ENCODE data around the gene THSD8.

Gene THSD8
- 0 to 0.80 (median 0.57) reads per million in 4 donors for total RNA-seq

DNA sequence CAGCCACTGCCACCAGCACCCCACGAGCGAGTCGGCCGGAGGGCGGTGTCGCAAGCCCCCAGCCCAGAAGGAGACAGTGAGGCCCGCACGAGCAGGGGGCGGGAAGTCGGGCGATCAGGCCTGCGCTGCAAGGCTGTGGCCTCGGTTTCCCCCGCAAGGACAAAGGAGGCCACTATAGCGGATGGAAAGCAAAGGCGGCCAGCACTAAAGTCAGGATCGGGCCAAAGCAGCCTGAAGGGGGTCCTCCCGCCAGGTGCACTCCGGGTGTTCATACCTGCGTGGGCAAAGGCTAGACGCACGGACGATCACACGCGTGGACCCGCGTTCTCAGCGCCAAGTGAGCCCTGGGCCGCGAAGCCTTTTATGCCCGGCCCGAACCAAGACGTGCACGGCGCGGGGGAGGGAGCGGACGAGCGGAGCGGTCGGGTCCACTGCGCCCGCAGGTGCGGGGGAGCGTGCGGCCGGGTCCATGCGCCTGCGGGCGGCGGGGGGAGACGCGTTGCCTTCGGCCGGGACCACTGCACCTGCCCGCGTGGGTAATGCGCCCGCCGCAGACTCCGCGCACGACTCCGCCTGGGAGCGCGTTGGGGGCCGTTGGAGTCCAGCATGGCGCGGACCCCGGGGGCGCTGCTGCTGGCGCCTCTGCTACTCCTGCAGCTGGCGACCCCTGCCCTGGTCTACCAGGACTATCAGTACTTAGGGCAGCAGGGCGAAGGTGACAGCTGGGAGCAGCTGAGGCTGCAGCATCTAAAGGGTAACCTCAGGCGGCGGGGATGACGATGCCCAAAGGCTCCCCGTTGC lies at the start of gene THSD8, which contains the start of gene PRDX2:
Gene THSD8 (plus strand): TSS at position 604 of the 801 bp plus-strand sequence. CDS start 3 bp downstream, at position 607.
Gene PRDX2 (minus strand): TSS at position 335 of the 801 bp plus-strand sequence. CDS start 539 bp downstream, outside the sequence.
- peak in 2 of 5 donors; percentile 59 to 86 for DNase-seq

DNA sequence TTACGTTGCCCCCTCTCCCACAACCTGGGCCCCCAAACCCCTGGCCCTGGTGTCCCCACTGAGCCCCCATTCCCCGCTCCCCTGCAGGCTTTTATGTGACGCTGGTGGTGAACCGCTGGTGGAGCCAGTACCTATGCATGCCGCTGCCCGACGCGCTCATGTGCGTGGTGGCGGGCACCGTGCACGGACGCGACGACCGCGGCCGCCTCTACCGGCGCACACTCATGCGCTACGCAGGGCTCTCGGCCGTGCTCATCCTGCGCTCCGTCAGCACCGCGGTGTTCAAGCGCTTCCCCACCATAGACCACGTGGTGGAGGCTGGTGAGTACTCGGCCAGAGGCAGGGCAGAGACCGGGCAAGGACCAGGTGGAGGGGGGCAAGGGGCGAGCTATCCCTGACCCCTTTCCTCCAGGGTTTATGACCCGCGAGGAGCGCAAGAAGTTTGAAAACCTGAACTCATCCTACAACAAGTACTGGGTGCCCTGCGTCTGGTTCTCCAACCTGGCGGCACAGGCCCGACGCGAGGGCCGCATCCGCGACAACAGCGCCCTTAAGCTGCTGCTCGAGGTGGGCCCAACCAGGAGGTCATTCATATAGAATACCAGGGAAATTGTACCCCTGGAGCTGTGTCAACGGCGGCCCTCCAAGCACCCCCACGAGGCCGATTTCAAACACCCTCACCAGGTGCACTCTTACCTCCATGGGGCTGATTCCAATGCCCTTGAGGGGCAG lies 47.2 kb upstream of the THSD8 start:
- no peak for DNase-seq

DNA sequence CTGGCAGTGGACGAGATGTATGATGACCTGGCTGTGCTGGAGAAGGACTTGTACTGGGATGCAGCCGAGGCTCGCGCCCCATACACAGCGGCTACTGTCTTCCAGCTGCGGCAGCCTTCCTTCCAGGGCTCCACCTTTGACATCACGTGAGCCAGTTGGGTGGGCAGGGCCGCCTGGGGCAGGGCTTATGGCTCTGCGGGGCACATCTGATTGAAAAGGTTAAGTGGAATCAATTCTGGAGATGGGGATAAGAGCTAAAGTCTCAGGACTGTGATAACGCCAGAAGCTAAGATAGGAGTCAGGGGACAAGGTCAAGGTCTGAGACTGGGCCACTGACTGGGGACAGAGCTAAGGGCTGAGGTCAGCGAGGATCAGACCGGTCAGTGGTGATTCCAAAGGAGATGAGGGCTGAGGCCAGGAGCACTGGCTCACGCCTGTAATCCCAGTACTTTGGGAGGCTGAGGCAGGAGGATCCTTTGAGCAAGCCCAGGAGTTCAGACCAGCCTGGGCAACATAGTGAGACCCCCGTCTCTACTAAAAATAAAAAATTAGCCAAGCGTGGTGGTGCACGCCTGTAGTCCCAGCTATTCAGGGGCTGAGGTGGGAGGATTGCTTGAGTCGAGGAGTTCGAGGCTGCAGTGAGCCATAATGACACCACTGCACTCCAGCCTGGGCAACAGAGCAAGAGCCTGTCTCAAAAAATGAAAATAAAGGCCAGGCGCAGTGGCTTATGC lies 45.6 kb upstream of the THSD8 start:
- no peak for DNase-seq

DNA sequence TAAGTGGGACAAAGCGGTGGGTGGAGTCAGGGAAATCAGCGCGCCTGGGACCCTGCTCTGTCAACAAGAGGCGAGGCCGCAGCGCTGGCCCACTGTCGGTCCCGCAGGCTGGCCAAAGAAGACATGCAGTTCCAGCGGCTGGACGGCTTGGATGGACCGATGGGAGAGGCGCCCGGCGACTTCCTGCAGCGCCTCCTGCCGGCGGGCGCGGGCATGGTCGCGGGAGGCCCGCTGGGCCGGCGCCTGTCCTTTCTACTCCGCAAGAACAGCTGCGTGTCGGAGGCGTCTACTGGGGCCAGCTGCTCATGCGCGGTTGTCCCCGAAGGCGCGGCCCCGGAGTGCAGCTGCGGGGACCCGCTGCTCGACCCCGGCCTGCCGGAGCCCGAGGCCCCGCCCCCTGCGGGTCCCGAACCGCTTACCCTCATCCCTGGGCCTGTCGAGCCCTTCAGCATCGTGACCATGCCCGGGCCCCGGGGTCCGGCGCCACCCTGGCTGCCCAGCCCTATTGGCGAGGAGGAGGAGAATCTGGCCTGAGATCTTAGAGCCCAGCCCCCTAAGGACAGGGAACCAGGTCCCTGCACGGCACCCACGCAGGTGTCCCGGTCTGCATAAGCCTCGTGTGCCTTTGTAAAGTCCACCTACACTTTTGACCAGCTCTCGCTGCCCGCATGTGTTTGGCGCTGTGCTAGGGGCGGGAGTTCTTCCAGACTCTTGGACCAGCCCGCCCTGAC lies 44.2 kb upstream of the THSD8 start:
- peak in 4 of 5 donors; percentile 42 to 63 (median 56) for DNase-seq

DNA sequence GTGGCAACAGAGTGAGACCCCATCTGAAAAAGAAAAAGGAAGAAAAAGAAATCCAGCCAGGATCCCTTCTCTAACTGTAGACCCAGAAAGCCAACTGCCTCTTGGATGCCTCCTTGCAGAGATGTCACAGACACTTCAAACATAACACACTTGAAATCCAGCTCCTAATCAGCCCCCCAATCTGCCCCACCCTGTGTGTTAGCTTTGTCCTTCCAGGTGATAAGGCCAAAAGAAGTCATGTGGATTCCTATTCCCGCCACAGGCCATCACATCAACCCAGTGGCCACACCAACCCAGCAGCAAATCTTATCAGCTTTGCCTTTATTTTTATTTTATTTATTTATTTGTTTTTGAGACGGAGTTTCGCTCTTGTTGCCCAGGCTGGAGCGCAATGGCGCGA lies 42.2 kb upstream of the THSD8 start:
- DNase-seq: no peak

DNA sequence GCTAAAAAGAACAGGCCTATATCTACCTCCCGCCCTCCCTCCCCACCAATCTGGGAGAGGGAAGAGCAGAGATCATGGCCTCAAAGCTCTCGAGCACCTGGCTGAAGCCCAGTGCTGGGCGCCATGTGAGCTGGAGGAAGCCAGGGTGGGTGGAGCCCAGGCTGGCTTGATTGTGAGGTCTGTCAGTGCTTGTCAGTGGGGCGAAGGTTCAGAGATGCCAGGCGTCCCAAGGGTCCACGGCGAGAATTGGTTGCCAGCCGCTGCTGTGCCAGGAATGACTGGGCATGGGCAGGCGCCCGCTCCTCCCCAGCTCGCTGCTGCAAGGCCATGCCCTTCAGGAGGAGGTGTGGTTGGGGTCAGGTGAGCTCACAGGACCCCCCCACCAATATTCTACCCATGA lies 38.8 kb upstream of the THSD8 start:
- DNase-seq: no peak

DNA sequence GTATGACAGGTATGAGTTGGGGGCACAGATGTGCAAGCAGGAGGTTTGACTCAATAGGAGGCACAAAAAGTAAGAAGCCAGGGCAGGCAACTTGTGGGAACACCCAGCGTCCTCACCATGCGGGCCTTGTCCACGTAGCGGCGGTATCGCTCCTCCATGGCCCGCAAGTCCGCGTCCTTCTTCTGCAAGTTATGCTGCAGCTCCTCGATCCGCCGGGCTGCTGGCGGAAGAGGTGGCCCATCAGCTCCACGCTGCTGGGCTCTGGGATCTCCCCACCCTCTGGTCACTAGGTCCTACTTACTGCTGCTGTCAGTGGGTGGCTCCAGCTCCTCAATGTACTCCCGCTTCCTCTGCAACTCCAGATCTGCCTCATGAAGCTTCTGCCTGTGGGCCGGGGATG lies 37.2 kb upstream of the THSD8 start:
- DNase-seq: no peak

DNA sequence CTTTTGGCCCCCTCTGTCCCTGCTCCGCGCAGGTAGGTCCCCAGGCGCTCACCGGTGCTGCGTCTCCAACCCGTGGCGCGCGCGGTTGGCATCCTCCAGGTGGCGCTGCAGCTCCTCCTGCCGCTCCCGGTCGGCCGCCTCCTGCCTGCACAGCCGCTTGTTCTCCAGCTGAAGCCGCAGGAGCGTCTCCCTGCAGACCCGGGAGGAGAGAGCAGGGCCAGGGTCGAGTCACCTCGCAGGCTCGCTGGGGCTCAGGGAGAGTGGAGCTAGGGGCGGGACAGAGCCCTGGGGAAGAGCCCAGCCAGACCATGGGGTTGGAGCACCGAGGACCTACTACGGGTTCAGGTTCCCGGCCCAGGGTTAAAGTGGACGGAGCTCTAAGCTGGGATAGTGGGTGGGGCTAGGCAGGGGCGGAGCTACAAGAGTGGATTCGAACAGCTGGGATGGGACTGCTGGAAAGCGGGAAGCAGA lies 35.8 kb upstream of the THSD8 start:
- DNase-seq: peak; percentile 65 to 80 (median 68)

DNA sequence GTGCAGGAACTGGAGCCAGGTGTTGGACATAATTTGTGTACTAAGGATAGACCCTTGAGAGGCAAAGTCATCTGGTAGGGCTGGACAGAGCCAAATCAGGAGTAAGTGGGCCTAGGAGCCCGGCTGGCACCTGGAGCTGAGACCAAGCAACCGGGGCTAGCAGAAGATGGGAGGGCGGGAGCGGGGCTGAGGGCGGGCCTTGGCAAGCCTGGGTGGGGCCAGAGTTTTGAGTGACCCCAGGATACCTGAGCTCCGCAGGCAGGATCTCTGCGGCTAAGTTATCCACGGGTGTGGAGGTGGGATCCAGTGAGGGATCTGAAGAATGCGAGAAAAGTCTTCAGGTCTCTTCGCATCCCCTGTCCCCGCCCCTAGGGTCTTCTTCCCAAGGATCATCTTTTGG lies 34.7 kb upstream of the THSD8 start:
- DNase-seq: no peak

DNA sequence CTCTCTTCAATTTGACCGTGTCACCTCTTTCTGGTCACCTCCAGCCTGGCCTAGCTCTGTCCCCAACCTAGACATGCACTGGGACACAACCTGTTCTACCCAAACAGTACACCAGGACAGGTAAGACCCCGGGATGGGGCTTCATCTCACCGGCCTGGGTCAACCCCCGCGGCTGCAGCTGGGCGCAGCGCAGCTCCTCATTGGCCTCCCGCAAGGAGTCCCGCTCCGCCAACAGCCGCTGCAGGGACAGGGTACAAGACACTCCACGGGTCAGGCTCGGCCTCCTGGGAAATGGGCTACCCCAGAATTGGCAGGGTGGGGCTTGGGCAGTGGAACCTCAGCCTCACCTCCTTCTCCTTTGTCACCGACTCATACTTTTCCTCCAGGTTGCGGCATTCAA lies 34.2 kb upstream of the THSD8 start:
- no peak for DNase-seq

DNA sequence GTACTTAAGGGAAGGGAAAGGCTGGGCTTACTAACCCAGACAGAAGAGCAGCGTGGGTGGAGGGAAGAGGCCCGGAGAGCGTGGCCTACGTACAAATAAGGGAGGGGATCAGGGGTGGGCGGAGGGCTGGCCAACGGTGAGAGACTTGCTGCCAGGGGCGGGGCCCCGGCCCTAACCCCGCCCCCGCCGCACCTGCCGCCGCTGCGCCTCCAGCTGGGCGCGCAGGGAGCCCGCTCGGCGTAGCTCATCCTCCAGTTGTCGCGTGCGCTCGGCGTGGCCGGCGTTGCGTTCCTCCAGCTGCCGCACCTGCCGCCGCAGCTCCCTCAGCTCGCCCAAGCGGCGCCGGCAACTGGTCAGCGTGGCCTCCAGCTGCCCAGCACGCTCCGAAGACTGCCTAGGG lies 32.2 kb upstream of the THSD8 start:
- DNase-seq: peak in 4 of 5 donors; percentile 53 to 71 (median 64)

DNA sequence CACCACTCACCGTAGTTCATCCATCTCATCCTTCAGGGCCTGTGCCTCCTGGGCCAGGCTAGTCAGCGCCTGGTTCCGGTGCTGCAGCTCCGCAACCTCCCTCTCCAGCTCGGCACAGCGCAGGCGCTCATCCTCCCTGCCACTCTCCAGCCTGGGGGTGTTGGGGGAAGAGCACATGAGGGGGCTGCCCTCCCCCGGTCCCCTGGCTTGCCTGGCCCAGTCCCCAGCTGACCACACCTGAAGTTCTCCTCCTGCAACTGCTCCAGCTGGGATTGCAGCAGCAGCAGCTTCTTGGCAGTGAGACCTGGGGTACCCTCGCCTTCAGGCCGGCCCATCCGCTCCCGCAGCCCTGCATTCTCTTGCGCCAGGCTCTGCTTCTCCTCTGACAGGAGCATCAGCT lies 30.9 kb upstream of the THSD8 start:
- DNase-seq: no peak

DNA sequence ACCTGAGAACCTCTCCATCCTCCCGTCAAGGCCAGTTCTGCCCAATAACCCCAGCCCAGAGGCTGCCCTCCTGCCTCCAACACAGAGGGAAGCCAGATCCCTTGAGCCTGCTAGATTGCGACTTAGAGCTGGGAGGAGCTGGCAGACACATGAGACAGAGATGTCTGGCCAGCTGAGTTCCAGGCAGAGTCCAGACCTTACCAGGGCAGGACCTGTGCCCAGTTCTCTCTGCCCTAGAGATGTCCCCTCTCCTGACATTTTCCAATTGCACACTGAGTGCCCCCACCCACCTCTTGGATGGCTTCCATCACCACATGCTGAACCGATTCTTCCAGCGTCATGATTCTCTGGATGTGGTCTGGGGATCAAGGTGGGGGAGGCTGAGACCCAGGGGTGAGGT lies 29.5 kb upstream of the THSD8 start:
- DNase-seq: no peak

DNA sequence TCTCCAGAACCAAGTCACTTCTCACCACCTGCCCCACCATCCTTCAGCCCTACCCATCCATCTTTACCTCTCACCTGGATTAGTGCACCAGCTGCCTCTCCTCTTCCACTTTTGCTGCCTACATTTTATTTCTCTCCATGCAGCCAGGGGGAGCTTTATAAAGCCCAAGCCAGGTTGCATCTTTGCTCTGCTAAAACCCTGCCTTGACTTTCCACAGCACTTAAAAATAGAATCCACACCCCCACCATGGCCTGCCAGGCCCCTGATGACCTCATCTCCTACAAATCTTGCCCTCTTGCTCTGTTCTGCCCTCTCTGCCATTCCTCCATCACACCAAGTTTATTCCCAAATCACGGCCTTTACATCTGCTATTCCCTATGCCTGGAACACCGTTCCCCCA lies 28.3 kb upstream of the THSD8 start:
- no peak for DNase-seq

DNA sequence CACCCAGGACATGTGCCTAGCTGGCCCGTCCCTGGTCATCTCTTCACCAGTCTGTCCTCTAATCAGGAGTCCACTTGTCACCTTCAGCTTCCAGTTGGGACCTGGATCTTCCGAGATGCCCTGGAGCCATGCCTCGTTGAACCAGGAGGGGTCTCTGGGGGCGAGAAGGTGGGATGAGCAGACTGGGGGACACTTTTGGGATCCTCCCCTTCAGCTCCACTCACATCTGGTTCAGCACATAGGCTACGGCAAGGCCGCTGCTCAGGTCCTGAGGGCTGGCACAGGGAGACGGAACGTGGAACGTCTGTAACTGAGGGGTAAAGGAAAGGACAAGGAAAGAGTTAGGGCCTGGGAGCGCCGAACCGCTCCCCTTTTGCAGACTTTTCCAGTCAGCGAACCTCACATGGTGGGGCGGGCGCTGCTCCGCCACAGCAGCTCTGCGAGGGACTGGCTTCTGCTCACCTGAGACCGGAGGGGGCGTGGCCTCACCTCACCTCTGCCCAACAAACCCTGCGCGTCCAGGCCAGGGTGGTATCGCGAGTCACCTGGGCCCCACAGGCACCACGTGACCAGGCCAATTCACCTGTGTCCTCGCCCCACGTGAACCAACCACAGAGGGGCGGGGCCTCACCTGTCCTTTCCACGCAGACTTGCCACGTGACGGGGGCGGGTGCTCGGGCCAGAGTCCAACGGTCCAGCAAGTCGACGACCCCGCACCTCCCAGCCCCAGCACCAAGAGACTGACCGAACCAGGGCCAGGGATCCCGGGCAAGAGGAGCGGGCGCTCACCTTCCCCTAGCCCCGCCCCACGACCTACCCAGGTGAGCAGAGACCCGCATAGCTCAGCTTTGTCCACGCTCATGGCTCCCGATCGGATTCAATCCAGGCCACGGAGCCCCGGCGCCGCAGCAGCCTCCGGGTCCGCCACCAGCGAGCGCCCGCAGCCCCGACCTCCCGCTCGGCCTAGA lies 27.0 kb upstream of the THSD8 start, which contains the start of gene HOOK2:
Gene HOOK2 (minus strand): TSS at position 965 of the 968 bp plus-strand sequence. CDS start 103 bp downstream, at position 862.
- peak in 1 of 5 donors; percentile 45 for DNase-seq

DNA sequence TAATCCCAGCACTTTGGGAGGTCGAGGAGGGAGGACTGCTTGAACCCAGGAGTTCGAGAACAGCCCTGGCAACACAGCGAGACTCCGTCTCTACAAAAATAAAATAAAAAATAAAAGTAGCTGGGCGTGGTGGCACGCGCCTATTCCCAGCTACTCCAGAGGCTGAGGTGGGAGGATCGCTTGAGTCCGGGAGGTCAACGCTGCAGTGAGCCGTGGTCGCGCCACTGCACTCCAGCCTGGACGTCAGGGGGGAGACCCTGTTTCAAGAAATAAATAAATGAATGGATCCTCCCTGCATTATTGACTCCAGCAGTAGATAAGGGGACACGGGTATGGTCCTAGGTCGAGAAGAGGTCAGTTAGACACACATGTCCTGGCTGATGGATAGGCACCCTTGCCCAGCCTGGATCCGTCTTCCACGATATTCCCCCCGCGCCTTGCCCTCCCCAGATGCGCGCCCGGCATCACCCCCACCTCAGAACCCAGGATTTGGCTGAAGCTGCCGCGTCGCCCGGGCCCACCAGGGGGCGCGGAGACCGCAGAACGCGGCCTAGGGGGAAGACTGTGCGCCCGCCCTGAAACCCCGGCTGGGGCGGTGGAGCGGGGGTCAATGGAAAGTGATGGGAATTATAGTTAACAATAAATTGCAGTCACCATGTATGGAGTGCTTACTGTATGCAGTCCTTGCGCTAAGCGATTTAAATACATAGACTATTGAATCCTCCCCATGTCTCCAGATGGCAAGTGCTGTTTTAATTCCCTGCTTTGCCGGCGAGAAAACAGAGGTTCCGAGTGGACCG lies 24.5 kb upstream of the THSD8 start:
- DNase-seq: peak; percentile 53 to 80 (median 70)

DNA sequence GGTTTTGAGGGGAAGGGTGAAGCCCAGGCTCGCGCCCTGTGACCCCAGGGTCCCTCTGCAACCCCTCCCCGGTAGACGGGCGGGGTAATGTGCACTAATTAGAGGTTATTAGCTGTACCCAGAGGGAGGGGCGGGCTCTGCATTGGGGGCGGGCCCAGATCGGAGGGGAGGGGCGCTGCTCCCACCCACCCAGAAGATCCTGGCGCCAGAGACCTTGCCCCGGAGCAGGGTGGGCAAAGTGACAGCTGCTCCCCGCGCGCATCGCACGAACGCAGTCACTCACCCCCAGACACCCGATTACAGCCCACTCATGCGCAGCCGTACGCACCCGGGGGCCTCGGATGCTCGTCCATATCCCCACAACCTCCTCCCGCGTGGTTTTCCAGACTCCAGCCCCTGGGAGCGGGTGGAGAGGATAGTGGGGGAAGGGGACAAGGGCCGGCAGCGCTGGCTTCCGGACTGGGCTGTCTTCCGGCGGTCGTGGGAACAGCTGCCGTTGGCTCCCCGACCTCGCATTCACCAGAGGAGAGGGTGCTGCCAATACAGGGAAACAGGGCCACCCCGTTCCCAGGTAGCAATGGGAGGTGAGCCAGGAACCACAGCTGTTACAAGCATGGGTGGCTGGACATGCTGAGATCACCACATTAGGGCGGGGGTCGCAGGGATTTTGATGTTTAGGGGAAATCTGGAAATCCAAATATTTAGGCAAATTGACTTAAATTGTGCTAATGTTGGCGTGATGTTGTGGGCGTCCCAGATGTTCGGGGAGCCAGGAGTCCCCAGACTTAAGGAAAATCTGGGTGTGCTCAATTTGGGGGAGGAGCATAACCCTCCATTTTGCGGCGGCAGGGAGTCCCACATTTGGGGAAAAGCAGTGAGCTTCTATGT lies 23.6 kb upstream of the THSD8 start:
- peak in 2 of 5 donors; percentile 37 to 67 for DNase-seq

DNA sequence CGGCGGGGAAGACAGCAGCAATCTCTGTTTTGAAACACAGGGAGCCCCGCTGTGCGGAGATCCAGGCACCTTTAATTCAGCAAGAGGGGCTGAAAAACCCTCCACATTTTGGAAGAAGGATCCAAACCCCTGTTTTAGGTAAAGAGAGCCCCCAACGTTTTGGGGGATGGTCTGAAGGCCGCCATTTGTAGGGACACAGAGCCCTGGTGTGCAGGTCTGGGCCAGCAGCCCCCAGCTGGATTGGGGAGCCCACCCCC lies 23.0 kb upstream of the THSD8 start:
- no peak for DNase-seq

Data from T-helper 1 cell (primary cell).